ENCODE results near the gene AGPAT3.

DNA sequence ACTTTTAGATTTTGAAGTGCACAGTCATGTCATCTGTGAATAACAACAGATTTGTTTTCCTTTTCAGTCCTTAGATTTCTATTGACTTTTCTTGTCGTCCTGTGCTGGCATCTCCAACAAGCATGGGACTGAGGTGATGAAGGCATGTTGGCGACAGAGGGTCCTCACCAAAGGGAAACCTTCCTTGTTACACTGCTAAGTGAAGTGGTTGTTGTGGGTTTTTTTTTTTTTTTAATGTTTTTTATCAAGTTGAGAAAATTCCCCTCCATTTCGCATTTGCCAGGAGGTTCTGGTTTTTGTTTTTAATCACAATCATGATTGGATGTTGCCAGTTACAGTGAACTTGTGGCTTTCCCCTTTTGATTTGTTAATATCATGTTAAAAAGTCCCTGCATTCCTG lies 24.0 kb downstream of the AGPAT3 start:
- TF ChIP-seq CTCF (IDR thresholded peaks at IDR 0.05; ENCODE audit: poor library complexity) (no peak), EZH2phosphoT487 (IDR thresholded peaks at IDR 0.05; ENCODE audit: low read depth, severe bottlenecking, unreplicated experiment) (no peak), EZH2 (IDR thresholded peaks at IDR 0.05; ENCODE audit: borderline replicate concordance) (no peak)

All from hepatocyte (in vitro differentiated cells).